H9 (cell line): ENCODE measurements around the gene TOB2. TPM values are rescaled to one million over a fixed set of nuclear protein-coding genes. Genes with fewer than 3 reads are reported as not detected.

ENCODE experiments used
- DNase-seq: peaks from one replicate; pipeline ENCODE4 v3.0.0-alpha.2; 2017
- H2AFZ ChIP-seq: one replicate; pipeline ENCODE4 v1.6.1; 2013; ENCODE audit warnings: mild to moderate bottlenecking, low read length, control low read depth, moderate library complexity
- H2AK5ac ChIP-seq: 2 replicates; pipeline ENCODE4 v1.6.1; 2013; ENCODE audit warnings: low read length, control low read depth, mixed read lengths; ENCODE audit not compliant: insufficient read length
- H2BK120ac ChIP-seq: one replicate; pipeline ENCODE4 v1.6.1; 2013; ENCODE audit warnings: low read depth, mild to moderate bottlenecking, low read length, control low read depth, inconsistent platforms; ENCODE audit not compliant: poor library complexity, severe bottlenecking
- H2BK12ac ChIP-seq: 2 replicates; pipeline ENCODE4 v1.6.1; 2013; ENCODE audit warnings: low read length, control low read depth, mixed read lengths, low read depth; ENCODE audit not compliant: insufficient read length
- H2BK15ac ChIP-seq: 2 replicates; pipeline ENCODE4 v1.6.1; 2013; ENCODE audit warnings: low read depth, low read length, control low read depth
- H2BK20ac ChIP-seq: one replicate; pipeline ENCODE4 v1.6.1; 2013; ENCODE audit warnings: low read depth, mild to moderate bottlenecking, low read length, control low read depth, inconsistent platforms; ENCODE audit not compliant: poor library complexity, severe bottlenecking
- H2BK5ac ChIP-seq: 2 replicates; pipeline ENCODE4 v1.6.1; 2013; ENCODE audit warnings: low read length, control low read depth, mixed read lengths; ENCODE audit not compliant: insufficient read length
- H3K14ac ChIP-seq: 2 replicates; pipeline ENCODE4 v1.6.1; 2013; ENCODE audit warnings: low read length, control low read depth; ENCODE audit not compliant: insufficient read depth
- H3K18ac ChIP-seq: 2 replicates; pipeline ENCODE4 v1.6.1; 2013; ENCODE audit warnings: low read depth, mild to moderate bottlenecking, mixed read lengths, low read length, control low read depth; ENCODE audit not compliant: insufficient read length
- H3K23ac ChIP-seq: 2 replicates; pipeline ENCODE4 v1.6.1; 2013; ENCODE audit warnings: low read length, control low read depth, mixed read lengths, low read depth; ENCODE audit not compliant: insufficient read length
- H3K23me2 ChIP-seq: 2 replicates; pipeline ENCODE4 v1.6.1; 2013; ENCODE audit warnings: low read depth, mild to moderate bottlenecking, mixed read lengths, low read length, control low read depth; ENCODE audit not compliant: insufficient read length, poor library complexity, severe bottlenecking
- H3K27ac ChIP-seq: 2 replicates; pipeline ENCODE4 v1.5.1; 2013; ENCODE audit warnings: low read length, control low read depth, mixed read lengths, low read depth; ENCODE audit not compliant: insufficient read length
- H3K27me3 ChIP-seq: 2 replicates; pipeline ENCODE4 v1.6.1; 2013; ENCODE audit warnings: low read length, control low read depth, inconsistent platforms; ENCODE audit not compliant: insufficient read depth
- H3K4ac ChIP-seq: 2 replicates; pipeline ENCODE4 v1.6.1; 2013; ENCODE audit warnings: low read depth, mild to moderate bottlenecking, control low read depth, inconsistent platforms, low read length, moderate library complexity
- H3K4me1 ChIP-seq: 2 replicates; pipeline ENCODE4 v1.6.1; 2013; ENCODE audit warnings: low read length, control low read depth, inconsistent platforms; ENCODE audit not compliant: insufficient read depth
- H3K4me2 ChIP-seq: 2 replicates; pipeline ENCODE4 v1.6.1; 2013; ENCODE audit warnings: low read length, control low read depth, mixed read lengths; ENCODE audit not compliant: insufficient read length, insufficient read depth
- H3K56ac ChIP-seq: 2 replicates; pipeline ENCODE4 v1.6.1; 2013; ENCODE audit warnings: low read depth, mild to moderate bottlenecking, mixed read lengths, low read length, control low read depth; ENCODE audit not compliant: insufficient read length
- H3K79me1 ChIP-seq: 2 replicates; pipeline ENCODE4 v1.6.1; 2013; ENCODE audit warnings: low read depth, mild to moderate bottlenecking, moderate library complexity, low read length, control low read depth, inconsistent platforms; ENCODE audit not compliant: insufficient read depth, poor library complexity, severe bottlenecking
- H3K79me2 ChIP-seq: 2 replicates; pipeline ENCODE4 v1.6.1; 2013; ENCODE audit warnings: low read length, control low read depth, inconsistent platforms; ENCODE audit not compliant: insufficient read depth
- H3K9ac ChIP-seq: 2 replicates; pipeline ENCODE4 v1.6.1; 2013; ENCODE audit warnings: low read length, control low read depth, mixed read lengths; ENCODE audit not compliant: insufficient read length; ENCODE audit errors: extremely low read depth
- H3K9me3 ChIP-seq: one replicate; pipeline ENCODE4 v1.6.1; 2013; ENCODE audit warnings: low read depth, low read length, inconsistent platforms; ENCODE audit not compliant: control insufficient read depth
- H3T11ph ChIP-seq: one replicate; pipeline ENCODE4 v1.6.1; 2013; ENCODE audit warnings: mild to moderate bottlenecking, low read length, control low read depth, inconsistent platforms
- H4K20me1 ChIP-seq: one replicate; pipeline ENCODE4 v1.6.1; 2013; ENCODE audit not compliant: control insufficient read depth, insufficient read length, insufficient read depth
- H4K5ac ChIP-seq: 2 replicates; pipeline ENCODE4 v1.6.1; 2013; ENCODE audit warnings: low read depth, mild to moderate bottlenecking, mixed read lengths, low read length, control low read depth; ENCODE audit not compliant: insufficient read length
- H4K8ac ChIP-seq: replicated peaks from 2 replicates; pipeline ENCODE4 v1.6.1; 2013; ENCODE audit warnings: low read length, control low read depth, mixed read lengths, low read depth; ENCODE audit not compliant: insufficient read length
- H4K91ac ChIP-seq: 2 replicates; pipeline ENCODE4 v1.6.1; 2013; ENCODE audit warnings: low read depth, mild to moderate bottlenecking, moderate library complexity, mixed read lengths, low read length, control low read depth; ENCODE audit not compliant: insufficient read length
- H3K27ac Mint-ChIP-seq, 3 experiments: 2 replicates in 2 of 3; 3 replicates in 1 of 3; pipeline ENCODE4 v1.8.0; 2020 to 2021; ENCODE audit warnings: mixed read lengths in 3 of 3, mild to moderate bottlenecking in 1 of 3, moderate library complexity in 1 of 3
- H3K27me3 Mint-ChIP-seq: 2 replicates; pipeline ENCODE4 v1.8.0; 2021; ENCODE audit warnings: low read depth, mild to moderate bottlenecking, moderate library complexity, mixed read lengths
- H3K36me3 Mint-ChIP-seq, 3 experiments: 2 replicates in 2 of 3; 3 replicates in 1 of 3; pipeline ENCODE4 v1.8.0; 2020 to 2021; ENCODE audit warnings: low read depth in 3 of 3, mixed read lengths in 3 of 3; ENCODE audit not compliant: insufficient read depth in 1 of 3
- H3K4me1 Mint-ChIP-seq, 2 experiments: 2 replicates each; pipeline ENCODE4 v1.8.0; 2020; ENCODE audit warnings: mixed read lengths in 2 of 2
- H3K4me3 Mint-ChIP-seq, 2 experiments: 2 replicates in 1 of 2; 3 replicates in 1 of 2; pipeline ENCODE4 v1.8.0; 2020 to 2021; ENCODE audit warnings: mild to moderate bottlenecking in 2 of 2, mixed read lengths in 2 of 2, moderate library complexity in 1 of 2
- H3K9me3 Mint-ChIP-seq, 2 experiments: 2 replicates in 1 of 2; 3 replicates in 1 of 2; pipeline ENCODE4 v1.8.0; 2020; ENCODE audit warnings: mild to moderate bottlenecking in 2 of 2, mixed read lengths in 2 of 2, moderate library complexity in 1 of 2
- CTCF ChIP-seq: fragments of 200-600 bp; sonication (generic); conservative IDR thresholded peaks from 3 replicates; pipeline ENCODE4 v1.8.0; 2021; ENCODE audit warnings: antibody characterized with exemption, mild to moderate bottlenecking
- WGBS: extraction: QIAGEN DNeasy Blood & Tissue Kit; methylation state at CpG from one replicate; pipeline ENCODE4 v1.1.7; 2013; ENCODE audit warnings: missing lambda C conversion rate, low lambda C conversion rate, mixed read lengths; ENCODE audit not compliant: insufficient read length; ENCODE audit errors: extremely low coverage; 5-methylcytosine and 5-hydroxymethylcytosine counted together
- total RNA-seq: library from RNA; stranded (reverse); gene quantifications from 2 replicates; pipeline ENCODE4 v1.2.1, GENCODE V29; 2021

Gene TOB2
- total RNA-seq, 1 experiment from 2014 or later: 75.8 TPM

- no peaks in the 10 kb centered on the region for H3K9me3 ChIP-seq
Observed at GRCh38 chr22:41469218-41469851, 22.7 kb upstream of the TOB2 start.

More at GRCh38 chr22:41469218-41469851, 22.7 kb upstream of the TOB2 start:
- Histone ChIP-seq H3K23ac (no peak overlapping the region), H3K23me2 (peaks cover 3% of the 10 kb centered on the region), H4K20me1 (no peaks in the 10 kb centered on the region), H4K91ac (no peak overlapping the region), H2BK20ac (no peak overlapping the region), H3K4me2 (peak overlapping the region; percentile 58), H3T11ph (no peak overlapping the region), H2BK5ac (no peak overlapping the region), H3K79me2 (peaks cover 28% of the 10 kb centered on the region), H3K9ac (peak overlapping the region; percentile 85), H3K79me1 (peaks cover 10% of the 10 kb centered on the region), H2BK120ac (no peak overlapping the region), H2AFZ (no peak overlapping the region), H4K8ac (no peak overlapping the region), H3K27ac (no peak overlapping the region), H3K18ac (peak overlapping the region; percentile 81), H2AK5ac (no peak overlapping the region), H3K4ac (no peak overlapping the region; the same call in 1 of the 2 replicates), H2BK12ac (no peak overlapping the region), H4K5ac (no peak overlapping the region), H2BK15ac (no peak overlapping the region), H3K56ac (no peak overlapping the region), H3K27me3 (no peaks in the 10 kb centered on the region), H3K4me1 (peaks cover 2% of the 10 kb centered on the region), H3K14ac (peak overlapping the region; percentile 22; the same call in 1 of the 2 replicates)
- Mint-ChIP-seq H3K27ac (peak overlapping the region; percentile 100), H3K9me3 (0 out of 5 replicates have a peak, but pooled peaks cover 0 to 3% of the 10 kb centered on the region in 2 experiments), H3K36me3 (peaks cover 27 to 39% (median 38%) of the 10 kb centered on the region in 3 experiments), H3K4me3 (peak overlapping the region; percentile 95 to 96), H3K4me1 (peaks cover 16 to 26% of the 10 kb centered on the region in 2 experiments), H3K27me3 (no peaks in the 10 kb centered on the region)
- no peak for DNase-seq
- no CpG with 5 or more reads among the region's 30 CpGs for WGBS
- no peak for TF ChIP-seq CTCF
